ENCODE data around the gene PAX8.

GRCh38 chr2:113273981-113274380, 4.7 kb downstream of the PAX8 start:
- no peak for TF ChIP-seq ZNF274 (IDR thresholded peaks at IDR 0.05; ENCODE audit: low read depth, low read length)
- TF ChIP-seq YY1 (IDR thresholded peaks at IDR 0.05; ENCODE audit: insufficient read depth, insufficient read length), result no peak
